BE2C (cell line): ENCODE data around the gene TDRD1.
A peak's percentile ranks its signal among the peaks of the same experiment; 100 is the strongest.
"Not testable (repeated sequence)": the region's sequence is repeated elsewhere in the genome, so short reads cannot be mapped to it uniquely, and the experiment has no call there.

Experiments used
- DNase-seq: peaks from one replicate; pipeline ENCODE4 v3.0.0-alpha.2; 2020
- H3K27me3 ChIP-seq: fragments of 250-450 bp; sonication (Bioruptor Pico); 2 replicates; pipeline ENCODE4 v1.5.1; 2020; ENCODE audit warnings: mild to moderate bottlenecking
- H3K36me3 ChIP-seq: fragments of 250-450 bp; sonication (Bioruptor Pico); 2 replicates; pipeline ENCODE4 v1.5.1; 2020; ENCODE audit warnings: mild to moderate bottlenecking
- H3K4me1 ChIP-seq: fragments of 250-450 bp; sonication (Bioruptor Pico); 2 replicates; pipeline ENCODE4 v1.5.1; 2020
- H3K4me3 ChIP-seq: 2 replicates; pipeline ENCODE4 v1.5.1; 2011; ENCODE audit warnings: low read depth, low read length
- H3K9me3 ChIP-seq: fragments of 250-450 bp; sonication (Bioruptor Pico); 2 replicates; pipeline ENCODE4 v1.5.1; 2020
- CTCF ChIP-seq: IDR thresholded peaks from 2 replicates; pipeline ENCODE4 v1.5.1; 2012; ENCODE audit warnings: mild to moderate bottlenecking, low read depth, low read length

Gene TDRD1

GRCh38 chr10:114142018-114142417 lies 37.1 kb upstream of the TDRD1 start:
- Histone ChIP-seq H3K4me3 (no peak overlapping the region), H3K4me1 (no peaks in the 10 kb centered on the region), H3K27me3 (no peaks in the 10 kb centered on the region), H3K9me3 (no peaks in the 10 kb centered on the region), H3K36me3 (no peaks in the 10 kb centered on the region)
- DNase-seq = no peak
- TF ChIP-seq CTCF = no peak

- no peaks in the 10 kb centered on the region; the same call in 1 of the 2 replicates for H3K36me3 ChIP-seq
- H3K4me3 ChIP-seq = no peak overlapping the region
- no peaks in the 10 kb centered on the region for H3K4me1 ChIP-seq
- TF ChIP-seq CTCF = no peak
- H3K9me3 ChIP-seq = no peaks in the 10 kb centered on the region
- DNase-seq = no peak
- H3K27me3 ChIP-seq = no peaks in the 10 kb centered on the region
These were observed 36.0 kb upstream of the TDRD1 start for GRCh38 chr10:114143160-114143559.

- not testable (repeated sequence) for H3K36me3 ChIP-seq, H3K9me3 ChIP-seq, H3K4me1 ChIP-seq, H3K4me3 ChIP-seq, H3K27me3 ChIP-seq, DNase-seq
These were observed 29.7 kb upstream of the TDRD1 start for GRCh38 chr10:114149476-114149875.

GRCh38 chr10:114151486-114151885 lies 27.7 kb upstream of the TDRD1 start:
- TF ChIP-seq CTCF = no peak
- H3K36me3 ChIP-seq = no peaks in the 10 kb centered on the region; the same call in 1 of the 2 replicates

GRCh38 chr10:114151892-114152291 lies 27.3 kb upstream of the TDRD1 start:
- H3K4me3 ChIP-seq = no peak overlapping the region
- H3K9me3 ChIP-seq = no peaks in the 10 kb centered on the region
- no peaks in the 10 kb centered on the region; the same call in 1 of the 2 replicates for H3K36me3 ChIP-seq
- no peak for DNase-seq
- H3K27me3 ChIP-seq = no peaks in the 10 kb centered on the region
- H3K4me1 ChIP-seq = no peaks in the 10 kb centered on the region
- no peak for TF ChIP-seq CTCF

More at GRCh38 chr10:114151486-114151885, 27.7 kb upstream of the TDRD1 start:
- DNase-seq = no peak
- Histone ChIP-seq H3K4me1 (no peaks in the 10 kb centered on the region), H3K27me3 (no peaks in the 10 kb centered on the region), H3K9me3 (no peaks in the 10 kb centered on the region), H3K4me3 (no peak overlapping the region)

GRCh38 chr10:114157912-114158311 lies 21.2 kb upstream of the TDRD1 start:
- Histone ChIP-seq H3K27me3 (no peaks in the 10 kb centered on the region), H3K9me3 (no peaks in the 10 kb centered on the region), H3K36me3 (no peaks in the 10 kb centered on the region), H3K4me3 (no peak overlapping the region), H3K4me1 (no peaks in the 10 kb centered on the region)
- DNase-seq = peak; percentile 6
- TF ChIP-seq CTCF = peak; percentile 21

GRCh38 chr10:114163062-114163461 lies 16.1 kb upstream of the TDRD1 start:
- no peak for DNase-seq
- H3K36me3 ChIP-seq = no peaks in the 10 kb centered on the region

More at GRCh38 chr10:114163062-114163461, 16.1 kb upstream of the TDRD1 start:
- H3K27me3 ChIP-seq = no peaks in the 10 kb centered on the region
- H3K4me1 ChIP-seq = no peaks in the 10 kb centered on the region
- no peak for TF ChIP-seq CTCF
- H3K4me3 ChIP-seq = no peak overlapping the region
- no peaks in the 10 kb centered on the region for H3K9me3 ChIP-seq
